UCSD-AML1 (cell line): ENCODE results near the gene EZH2.

Experiments used
- DNase-seq: peaks from one replicate; lab custom pipeline; 2025; ENCODE audit not compliant: unreplicated experiment; lab: John Stamatoyannopoulos, UW

EZH2 gene

DNA sequence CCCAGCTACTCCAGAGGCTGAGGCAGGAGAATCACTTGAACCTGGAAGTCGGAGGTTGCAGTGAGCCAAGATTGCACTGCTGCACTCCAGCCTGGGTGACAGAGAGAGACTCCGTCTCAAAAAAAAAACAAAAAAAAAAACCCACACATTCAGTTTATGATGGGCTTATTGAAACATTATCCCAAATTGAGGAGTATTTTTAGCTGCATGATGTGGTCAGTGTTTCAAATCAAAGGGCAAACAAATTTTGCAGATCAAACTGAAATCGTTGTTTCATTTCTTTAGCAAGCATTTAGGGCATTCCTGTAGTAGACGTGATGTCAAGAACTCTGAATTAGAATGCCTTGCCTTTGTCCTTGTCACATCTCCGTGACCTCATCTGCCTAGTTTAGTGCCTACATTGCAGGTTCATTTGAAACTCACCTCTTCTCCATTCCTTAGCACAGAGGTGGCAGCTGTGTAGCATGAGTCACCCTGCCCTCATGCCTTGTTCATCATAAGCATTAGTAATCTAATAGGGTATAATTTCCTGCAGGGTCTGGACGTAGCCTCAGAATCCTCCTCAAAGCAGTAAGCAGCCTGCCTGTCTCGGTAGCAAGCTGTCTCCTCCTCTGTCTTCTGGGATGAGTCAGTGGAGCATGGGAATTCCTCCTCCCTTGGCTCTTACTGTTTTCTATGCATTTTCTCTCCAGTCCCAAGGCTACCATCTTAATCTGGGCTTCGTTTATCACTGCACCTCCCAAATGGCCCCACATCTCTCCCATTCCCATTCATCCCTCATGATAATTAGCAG is 111.6 kb downstream of the EZH2 start:
- no peak for DNase-seq

DNA sequence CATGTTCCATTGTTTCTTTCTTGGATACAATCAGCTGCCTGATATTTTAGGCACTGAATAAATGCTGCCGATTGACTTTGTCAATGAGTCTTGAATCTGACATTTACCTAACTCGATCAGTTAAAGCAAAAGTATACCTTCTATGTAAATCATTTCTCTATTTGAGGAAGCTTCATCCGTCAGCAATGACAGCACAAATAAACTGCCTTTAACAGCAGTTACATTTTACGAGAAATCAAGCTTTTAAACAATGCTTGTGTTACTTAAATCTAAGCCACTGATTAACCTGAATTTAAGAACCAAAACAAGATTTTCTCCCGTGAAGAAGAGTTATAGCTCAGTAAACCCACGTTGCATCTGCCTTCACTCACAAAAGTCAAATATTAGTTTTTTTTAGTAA is 114.1 kb downstream of the EZH2 start:
- no peak for DNase-seq

DNA sequence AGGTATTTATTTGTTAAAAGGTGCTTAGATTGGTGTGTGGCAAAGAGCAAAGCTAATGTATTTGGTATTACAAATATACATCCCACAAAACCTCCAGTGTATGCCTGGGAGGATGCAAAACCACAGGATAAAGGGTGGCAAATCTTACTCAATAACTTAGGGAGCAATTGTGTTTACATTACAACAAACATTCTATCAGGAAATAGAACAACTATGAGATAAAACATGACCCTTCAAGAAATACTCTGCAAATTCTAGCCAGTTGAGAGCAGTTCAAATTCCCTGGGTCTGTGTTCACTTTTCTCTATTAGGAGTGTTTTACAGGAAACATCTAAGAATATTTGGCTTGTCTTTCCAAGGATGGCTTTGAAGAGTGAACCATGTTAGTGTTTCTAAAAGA is 120.5 kb downstream of the EZH2 start:
- DNase-seq, result no peak

DNA sequence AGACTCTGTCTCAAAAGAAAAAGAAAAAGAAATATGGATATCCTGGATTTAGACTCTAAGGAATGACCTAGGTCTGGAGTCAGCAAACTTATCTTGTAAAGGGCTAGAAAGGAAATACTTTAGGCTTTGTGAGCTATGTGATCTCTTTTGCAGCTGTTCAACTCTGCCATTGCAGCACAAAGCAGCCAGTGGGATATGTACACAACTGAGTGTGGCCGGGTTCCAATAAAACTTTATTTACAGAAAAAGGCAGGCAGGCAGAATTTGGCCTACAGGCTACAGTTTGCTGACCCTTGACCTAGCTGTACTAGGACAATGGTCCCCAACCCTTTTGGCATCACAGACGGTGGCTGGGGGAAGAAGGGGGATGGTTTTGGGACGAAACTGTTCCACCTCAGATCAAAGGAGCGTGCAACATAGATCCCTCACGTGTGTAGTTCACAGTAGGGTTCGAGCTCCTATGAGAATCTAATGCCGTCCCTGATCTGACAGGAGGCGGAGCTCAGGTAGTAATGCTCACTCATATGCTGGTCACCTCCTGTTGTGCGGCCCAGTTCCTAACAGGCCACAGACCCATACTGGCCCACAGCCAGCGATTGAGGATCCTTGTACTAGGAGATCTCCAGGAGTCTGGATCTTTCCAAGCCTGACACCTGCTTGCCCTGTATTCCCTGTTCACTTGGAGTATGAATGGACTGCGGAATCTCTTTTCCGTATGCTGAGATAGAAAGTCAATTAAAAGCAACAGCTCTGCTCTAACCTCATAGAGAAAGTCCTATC is 122.4 kb downstream of the EZH2 start:
- DNase-seq, result no peak
